ENCODE measurements around the gene BST2.
"Not testable (repeated sequence)": the region's sequence is repeated elsewhere in the genome, so short reads cannot be mapped to it uniquely, and the experiment has no call there.

BST2 gene

DNA sequence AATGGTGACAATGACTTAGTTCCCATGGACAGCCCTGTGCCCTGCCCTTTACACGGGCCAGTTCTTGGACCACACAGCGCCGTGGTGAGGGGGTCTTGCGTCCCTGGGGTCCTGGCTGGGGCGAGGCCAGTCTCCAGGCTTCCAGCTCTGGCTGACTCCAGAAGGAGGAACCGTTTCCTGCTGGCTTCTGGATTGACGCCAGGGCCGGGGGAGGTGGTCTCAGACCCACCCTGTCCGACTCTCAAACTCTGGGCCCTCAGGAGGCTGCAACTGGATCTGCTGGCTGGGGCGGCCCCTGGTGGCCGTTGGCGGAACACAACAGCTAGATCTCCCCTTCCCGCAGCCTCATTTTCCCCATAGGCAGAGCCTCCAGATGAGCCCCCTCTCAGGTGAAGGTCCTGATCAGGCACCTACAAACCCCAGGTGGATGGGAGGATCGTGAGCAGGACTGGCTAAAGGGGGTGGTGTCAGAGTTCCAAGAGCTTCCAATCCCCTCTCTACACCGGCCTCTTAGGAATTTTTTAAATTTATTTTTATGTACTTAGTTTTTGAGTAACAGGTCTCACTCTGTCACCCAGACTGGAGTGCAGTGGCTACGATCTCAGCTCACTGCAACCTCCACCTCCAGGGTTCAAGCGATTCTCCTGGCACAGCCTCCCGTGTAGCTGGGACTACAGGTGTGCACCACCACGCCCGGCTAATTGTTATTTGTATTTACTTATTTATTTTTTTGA lies 19.4 kb downstream of the BST2 start:
- DNase-seq = no peak

DNA sequence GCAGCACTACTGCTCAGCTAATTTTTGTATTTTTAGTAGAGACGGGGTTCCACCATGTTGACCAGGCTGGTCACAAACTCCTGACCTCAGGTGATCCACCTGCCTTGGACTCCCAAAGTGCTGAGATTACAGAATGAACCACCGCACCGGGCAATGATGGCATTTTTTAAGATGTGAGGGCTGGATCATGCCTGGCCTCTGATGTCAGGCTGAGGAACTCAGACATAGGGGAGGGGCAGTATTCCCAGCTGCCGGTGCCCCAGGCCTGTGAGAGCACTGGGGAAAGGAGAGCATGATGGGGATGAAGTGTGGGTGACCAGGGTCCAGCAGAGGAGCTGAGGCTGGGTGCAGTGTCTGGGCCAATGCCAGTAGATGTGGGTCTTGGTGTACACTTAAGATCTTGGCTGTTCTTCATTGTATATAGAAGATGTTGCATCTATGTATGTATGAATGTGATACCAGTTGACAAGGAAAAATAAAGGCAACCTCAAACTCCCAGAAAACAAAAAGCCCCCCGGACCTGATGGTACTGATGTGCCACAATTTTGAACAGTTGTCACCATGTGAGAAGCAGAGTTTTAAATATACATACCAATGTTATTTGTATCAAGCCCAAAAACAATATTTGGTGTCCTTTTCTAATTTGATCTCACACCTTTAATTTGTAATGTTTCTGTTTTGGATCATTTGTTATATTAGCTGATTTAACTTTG lies 24.8 kb downstream of the BST2 start:
- no peak for DNase-seq

DNA sequence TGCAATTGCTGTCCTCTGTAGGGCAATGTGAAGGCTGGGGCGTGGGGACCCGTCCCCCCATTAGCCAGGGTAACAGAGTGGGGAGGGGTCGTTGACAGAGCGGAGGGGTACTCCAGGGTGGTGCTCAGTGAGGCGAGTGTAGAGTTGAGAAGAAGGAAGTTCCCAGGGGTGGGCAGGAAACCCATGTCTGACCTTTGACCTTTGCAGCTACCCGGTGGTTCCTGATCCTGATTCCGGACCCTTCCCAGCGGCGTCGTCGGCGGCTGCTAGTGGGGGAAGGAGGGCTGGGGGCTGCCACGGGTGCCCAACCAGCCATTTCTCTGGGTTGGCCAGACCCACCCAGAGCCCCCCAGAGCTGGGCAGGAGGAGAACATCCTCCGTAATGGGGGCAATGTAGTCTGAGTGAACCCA lies 26.2 kb downstream of the BST2 start:
- DNase-seq = no peak

DNA sequence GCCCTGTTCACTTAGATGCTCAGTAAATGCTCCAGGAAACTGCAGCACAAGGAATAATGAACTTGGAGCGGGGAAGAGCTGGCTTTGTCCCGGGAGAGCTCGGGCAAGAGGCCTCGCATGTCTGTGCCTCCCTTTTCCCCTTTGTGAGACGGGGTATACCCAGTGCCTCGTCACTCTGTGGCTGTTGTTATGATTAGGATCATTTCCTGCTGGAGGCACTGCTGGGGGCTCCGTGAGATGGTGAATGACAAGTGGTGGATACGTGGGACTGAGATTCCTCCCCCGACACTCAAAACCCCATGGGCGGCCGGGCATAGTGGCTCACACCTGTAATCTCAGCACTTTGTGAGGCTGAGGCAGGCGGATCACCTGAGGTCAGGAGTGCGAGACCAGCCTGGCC lies 27.2 kb downstream of the BST2 start:
- no peak for DNase-seq

- DNase-seq = no peak
Observed at GRCh38 chr19:17376935-17377600, 28.4 kb downstream of the BST2 start, which contains the start of gene PLVAP. PLVAP (minus strand) TSS chr19:17377342; CDS start chr19:17377288, 54 bp downstream.

DNA sequence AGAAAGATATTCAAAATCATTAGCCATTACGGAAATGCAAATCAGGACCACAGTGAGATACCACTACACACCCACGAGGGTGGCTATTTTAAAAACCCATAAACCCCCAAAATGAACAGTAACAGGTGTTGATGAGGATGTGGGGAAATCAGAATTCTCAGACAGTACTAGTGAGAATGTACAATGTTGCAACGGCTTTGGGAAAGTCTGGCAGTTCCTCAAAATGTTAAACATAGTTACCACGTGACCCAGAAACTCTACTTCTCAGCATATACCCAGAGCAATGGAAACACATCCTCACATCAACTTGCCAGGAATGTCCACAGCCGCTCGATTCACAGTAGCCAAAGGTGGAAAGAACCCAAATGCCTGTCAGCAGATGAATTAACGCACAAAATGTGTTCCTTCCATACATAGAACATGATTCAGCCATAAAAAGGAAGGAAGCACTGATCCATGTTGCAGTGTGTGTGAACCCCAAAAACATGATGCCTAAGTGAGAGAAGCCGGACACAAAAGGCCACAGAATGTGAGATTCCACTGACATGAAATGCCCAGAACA lies 35.3 kb downstream of the BST2 start:
- DNase-seq = no peak

GRCh38 chr19:17365361-17365760 lies 40.1 kb downstream of the BST2 start:
- no peak for DNase-seq

- DNase-seq = not testable (repeated sequence)
Observed at GRCh38 chr19:17363852-17364605, 41.4 kb downstream of the BST2 start.

GRCh38 chr19:17359905-17360800 lies 45.3 kb downstream of the BST2 start:
- no peak for DNase-seq

- no peak for DNase-seq
Observed at GRCh38 chr19:17358395-17358794, 47.0 kb downstream of the BST2 start.

DNA sequence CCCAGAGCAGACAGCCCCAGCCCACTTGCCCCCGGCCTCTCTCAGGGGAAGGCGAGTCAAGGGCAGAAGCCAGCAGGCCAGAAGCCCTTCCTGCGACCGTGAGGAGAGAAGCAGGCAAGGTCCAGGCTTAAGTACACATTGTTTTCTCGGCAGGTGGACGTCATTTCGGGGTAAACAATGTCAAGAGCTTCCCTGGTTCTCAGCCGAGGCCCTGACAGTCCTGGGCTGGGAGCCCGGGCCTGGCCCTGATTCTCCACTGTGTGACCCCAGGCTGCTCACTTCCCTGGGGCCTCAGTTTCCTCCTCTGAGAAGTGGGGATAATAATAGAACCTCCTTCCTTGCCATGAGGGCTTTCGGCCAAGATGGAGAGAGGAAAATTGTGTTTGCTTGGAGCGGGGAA lies 47.7 kb downstream of the BST2 start:
- peak; percentile 54 for DNase-seq

- DNase-seq = no peak
Observed at GRCh38 chr19:17357078-17357666, 48.3 kb downstream of the BST2 start.

DNA sequence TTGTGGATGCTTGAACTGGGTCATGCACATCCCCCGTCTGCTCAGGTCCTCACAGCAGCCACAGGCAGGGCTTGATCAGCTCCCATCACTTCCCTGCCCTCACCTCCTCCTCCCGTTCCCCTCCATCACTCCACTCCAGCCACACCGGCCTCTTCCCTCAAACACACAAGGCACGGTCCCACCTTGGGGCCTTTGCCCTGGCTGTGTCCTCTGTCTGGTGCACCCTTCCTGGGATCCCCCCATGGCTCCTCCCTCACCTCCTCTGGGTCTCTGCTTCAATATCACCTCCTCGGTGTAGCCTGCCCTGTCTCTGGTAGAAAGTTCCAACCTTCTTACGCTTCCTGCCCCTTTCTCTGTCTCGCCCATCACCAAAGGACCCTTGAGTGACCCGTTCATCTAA lies 52.0 kb downstream of the BST2 start:
- DNase-seq = no peak
